HepG2 (cell line): Measurements from ENCODE around the gene TRIM4.

Experiments used
- HDAC6 ChIP-seq: fragments of 200-600 bp; sonication (generic); IDR thresholded peaks from 2 replicates; pipeline ENCODE4 v1.7.0; 2017; ENCODE audit warnings: mild to moderate bottlenecking, antibody characterized with exemption, low read length, low read depth
- JUN ChIP-seq: sonication (generic); formaldehyde crosslinking; IDR thresholded peaks from 2 replicates; pipeline ENCODE4 v1.4.0; 2020; ENCODE audit warnings: mild to moderate bottlenecking, missing genetic modification reagents
- JUNB ChIP-seq: sonication (generic); formaldehyde crosslinking; IDR thresholded peaks from 2 replicates; pipeline ENCODE4 v1.8.0; 2022; ENCODE audit warnings: missing genetic modification reagents, mild to moderate bottlenecking, borderline replicate concordance
- SP4 ChIP-seq: sonication (generic); formaldehyde crosslinking; IDR thresholded peaks from 2 replicates; pipeline ENCODE4 v1.8.1; 2023; ENCODE audit warnings: mild to moderate bottlenecking, missing genetic modification reagents
- SRSF9 ChIP-seq: fragments of 200-400 bp; formaldehyde crosslinking; IDR thresholded peaks from 2 replicates; pipeline ENCODE4 v1.6.1; 2018; ENCODE audit warnings: borderline replicate concordance, mild to moderate bottlenecking, low read depth, low read length; ENCODE audit not compliant: insufficient read depth, poor library complexity, severe bottlenecking
- ZC3H4 ChIP-seq: sonication (generic); formaldehyde crosslinking; IDR thresholded peaks from 2 replicates; pipeline ENCODE4 v1.4.0; 2020; ENCODE audit warnings: missing genetic modification reagents, borderline replicate concordance
- ZKSCAN1 ChIP-seq: fragments of 150-350 bp; IDR thresholded peaks from 2 replicates; pipeline ENCODE4 v1.6.1; 2014; ENCODE audit warnings: low read length
- ZZZ3 ChIP-seq: sonication (generic); formaldehyde crosslinking; IDR thresholded peaks from 2 replicates; pipeline ENCODE4 v1.4.0; 2020; ENCODE audit warnings: missing genetic modification reagents, mild to moderate bottlenecking, borderline replicate concordance
- TF ChIP-seq, protein P1 (sequence below): IDR thresholded peaks from 2 replicates; pipeline ENCODE4 v1.6.1; 2016; ENCODE audit warnings: low read depth
- TF ChIP-seq, protein P2 (sequence below): sonication (generic); formaldehyde crosslinking; IDR thresholded peaks from 2 replicates; pipeline ENCODE4 v1.5.0; 2020; ENCODE audit warnings: mild to moderate bottlenecking, missing genetic modification reagents, moderate library complexity

DNA sequence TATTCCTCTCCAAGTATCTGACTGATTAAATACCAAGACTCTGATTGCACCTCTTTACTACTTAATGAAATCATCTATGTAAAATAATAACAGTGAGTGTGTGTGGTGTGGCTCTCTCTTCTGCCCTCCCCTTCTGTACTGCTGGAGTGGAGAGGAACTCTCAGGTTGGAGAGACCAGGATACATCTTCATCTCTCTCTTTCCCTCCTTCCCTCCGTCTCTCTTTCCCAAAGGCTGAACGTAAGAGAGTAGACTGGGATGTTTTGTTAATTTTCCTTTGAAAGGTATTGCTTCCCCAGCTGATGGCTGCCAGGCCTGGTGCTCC is 10.4 kb upstream of the TRIM4 start:
- TF ChIP-seq, protein P1, sequence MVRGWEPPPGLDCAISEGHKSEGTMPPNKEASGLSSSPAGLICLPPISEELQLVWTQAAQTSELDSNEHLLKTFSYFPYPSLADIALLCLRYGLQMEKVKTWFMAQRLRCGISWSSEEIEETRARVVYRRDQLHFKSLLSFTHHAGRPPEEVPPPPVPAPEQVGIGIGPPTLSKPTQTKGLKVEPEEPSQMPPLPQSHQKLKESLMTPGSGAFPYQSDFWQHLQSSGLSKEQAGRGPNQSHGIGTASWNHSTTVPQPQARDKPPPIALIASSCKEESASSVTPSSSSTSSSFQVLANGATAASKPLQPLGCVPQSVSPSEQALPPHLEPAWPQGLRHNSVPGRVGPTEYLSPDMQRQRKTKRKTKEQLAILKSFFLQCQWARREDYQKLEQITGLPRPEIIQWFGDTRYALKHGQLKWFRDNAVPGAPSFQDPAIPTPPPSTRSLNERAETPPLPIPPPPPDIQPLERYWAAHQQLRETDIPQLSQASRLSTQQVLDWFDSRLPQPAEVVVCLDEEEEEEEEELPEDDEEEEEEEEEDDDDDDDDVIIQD (CRISPR knock-in tag): no peak
- TF ChIP-seq ZC3H4 (CRISPR knock-in tag): no peak
- no peak for TF ChIP-seq SRSF9
- TF ChIP-seq ZZZ3 (CRISPR knock-in tag): no peak
- no peak for TF ChIP-seq JUNB (CRISPR knock-in tag)
- TF ChIP-seq HDAC6: no peak
- TF ChIP-seq JUN (CRISPR knock-in tag): no peak
- no peak for TF ChIP-seq ZKSCAN1
- no peak for TF ChIP-seq SP4
- TF ChIP-seq, protein P2, sequence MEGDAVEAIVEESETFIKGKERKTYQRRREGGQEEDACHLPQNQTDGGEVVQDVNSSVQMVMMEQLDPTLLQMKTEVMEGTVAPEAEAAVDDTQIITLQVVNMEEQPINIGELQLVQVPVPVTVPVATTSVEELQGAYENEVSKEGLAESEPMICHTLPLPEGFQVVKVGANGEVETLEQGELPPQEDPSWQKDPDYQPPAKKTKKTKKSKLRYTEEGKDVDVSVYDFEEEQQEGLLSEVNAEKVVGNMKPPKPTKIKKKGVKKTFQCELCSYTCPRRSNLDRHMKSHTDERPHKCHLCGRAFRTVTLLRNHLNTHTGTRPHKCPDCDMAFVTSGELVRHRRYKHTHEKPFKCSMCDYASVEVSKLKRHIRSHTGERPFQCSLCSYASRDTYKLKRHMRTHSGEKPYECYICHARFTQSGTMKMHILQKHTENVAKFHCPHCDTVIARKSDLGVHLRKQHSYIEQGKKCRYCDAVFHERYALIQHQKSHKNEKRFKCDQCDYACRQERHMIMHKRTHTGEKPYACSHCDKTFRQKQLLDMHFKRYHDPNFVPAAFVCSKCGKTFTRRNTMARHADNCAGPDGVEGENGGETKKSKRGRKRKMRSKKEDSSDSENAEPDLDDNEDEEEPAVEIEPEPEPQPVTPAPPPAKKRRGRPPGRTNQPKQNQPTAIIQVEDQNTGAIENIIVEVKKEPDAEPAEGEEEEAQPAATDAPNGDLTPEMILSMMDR (CRISPR knock-in tag): no peak
